ENCODE measurements around the gene C1QTNF4.
A peak's percentile ranks its signal among the peaks of the same experiment; 100 is the strongest.

C1QTNF4 gene

GRCh38 chr11:47592251-47592650, 2.0 kb downstream of the C1QTNF4 start:
- DNase-seq: no peak

- no peak for DNase-seq
Measured at GRCh38 chr11:47591764-47592163, 2.4 kb downstream of the C1QTNF4 start.

- DNase-seq: no peak
Measured at GRCh38 chr11:47589977-47590861, 4.0 kb downstream of the C1QTNF4 start.

DNA sequence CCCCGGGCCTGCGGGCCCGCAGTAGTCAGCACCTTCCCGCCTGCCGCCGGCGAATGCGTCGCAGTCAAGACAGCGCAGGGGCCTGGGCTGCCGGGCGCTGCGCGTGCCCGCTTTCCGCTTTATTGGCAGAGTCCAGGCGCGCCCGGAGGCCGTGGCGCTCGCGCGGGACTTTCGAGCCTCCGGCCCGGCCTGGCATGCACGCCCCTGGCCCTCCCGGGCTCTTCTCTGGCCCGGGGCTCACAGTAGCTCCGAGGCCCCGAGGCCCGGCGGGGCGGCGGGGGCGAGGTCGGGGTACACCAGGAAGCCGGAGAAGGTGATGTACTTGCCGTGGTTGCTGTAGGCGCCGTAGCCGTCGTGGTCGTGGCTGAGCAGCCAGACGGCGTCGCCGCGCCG, 4.6 kb downstream of the C1QTNF4 start:
- no peak for DNase-seq

GRCh38 chr11:47589118-47589517, 5.1 kb downstream of the C1QTNF4 start:
- DNase-seq: no peak

GRCh38 chr11:47587723-47588326, 6.4 kb downstream of the C1QTNF4 start:
- no peak for DNase-seq

GRCh38 chr11:47587039-47587716, 7.0 kb downstream of the C1QTNF4 start:
- no peak for DNase-seq

DNA sequence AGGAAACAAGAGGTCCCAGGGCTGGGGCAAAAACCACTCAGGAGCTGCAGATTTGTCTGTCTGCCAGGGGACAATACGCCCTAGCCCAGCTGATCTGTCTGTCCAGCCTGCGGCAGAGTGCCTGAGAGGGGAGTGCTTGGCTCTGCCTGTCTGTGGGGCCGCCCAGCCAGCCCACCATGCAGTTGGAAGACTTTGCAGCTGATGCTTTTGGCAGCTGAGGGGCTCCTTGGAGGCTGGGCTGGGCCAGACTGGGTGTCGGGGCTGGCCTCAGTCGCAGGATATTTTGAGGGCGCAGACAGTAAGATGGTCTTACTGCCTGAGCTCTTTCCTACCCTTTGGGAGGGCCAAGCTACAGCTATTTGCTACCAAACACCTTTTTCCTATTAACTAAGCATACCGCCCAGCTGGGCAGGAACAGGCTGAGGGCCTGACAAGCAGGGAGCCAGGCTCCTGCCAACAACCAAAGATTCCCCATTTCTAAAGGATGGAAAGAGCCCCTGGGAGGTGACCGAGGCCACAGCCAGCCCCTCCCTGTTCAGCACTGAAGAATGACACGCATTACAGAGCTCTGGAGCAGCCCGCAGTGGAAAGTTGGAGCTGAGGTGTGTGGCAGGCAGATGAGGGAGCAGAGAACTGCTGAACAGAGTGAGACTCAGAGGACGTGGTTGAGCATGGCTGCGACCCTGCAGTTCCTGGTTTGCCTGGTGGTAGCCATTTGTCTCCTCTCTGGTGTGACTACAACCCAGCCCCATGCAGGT, 7.9 kb downstream of the C1QTNF4 start, which contains the start of gene FAM180B:
TSS of gene FAM180B (plus strand) at position 581 of the 758 bp plus-strand sequence. CDS start at position 672, 91 bp downstream.
- DNase-seq: no peak

- no peak for DNase-seq
Measured at GRCh38 chr11:47583844-47584243, 10.4 kb downstream of the C1QTNF4 start.

DNA sequence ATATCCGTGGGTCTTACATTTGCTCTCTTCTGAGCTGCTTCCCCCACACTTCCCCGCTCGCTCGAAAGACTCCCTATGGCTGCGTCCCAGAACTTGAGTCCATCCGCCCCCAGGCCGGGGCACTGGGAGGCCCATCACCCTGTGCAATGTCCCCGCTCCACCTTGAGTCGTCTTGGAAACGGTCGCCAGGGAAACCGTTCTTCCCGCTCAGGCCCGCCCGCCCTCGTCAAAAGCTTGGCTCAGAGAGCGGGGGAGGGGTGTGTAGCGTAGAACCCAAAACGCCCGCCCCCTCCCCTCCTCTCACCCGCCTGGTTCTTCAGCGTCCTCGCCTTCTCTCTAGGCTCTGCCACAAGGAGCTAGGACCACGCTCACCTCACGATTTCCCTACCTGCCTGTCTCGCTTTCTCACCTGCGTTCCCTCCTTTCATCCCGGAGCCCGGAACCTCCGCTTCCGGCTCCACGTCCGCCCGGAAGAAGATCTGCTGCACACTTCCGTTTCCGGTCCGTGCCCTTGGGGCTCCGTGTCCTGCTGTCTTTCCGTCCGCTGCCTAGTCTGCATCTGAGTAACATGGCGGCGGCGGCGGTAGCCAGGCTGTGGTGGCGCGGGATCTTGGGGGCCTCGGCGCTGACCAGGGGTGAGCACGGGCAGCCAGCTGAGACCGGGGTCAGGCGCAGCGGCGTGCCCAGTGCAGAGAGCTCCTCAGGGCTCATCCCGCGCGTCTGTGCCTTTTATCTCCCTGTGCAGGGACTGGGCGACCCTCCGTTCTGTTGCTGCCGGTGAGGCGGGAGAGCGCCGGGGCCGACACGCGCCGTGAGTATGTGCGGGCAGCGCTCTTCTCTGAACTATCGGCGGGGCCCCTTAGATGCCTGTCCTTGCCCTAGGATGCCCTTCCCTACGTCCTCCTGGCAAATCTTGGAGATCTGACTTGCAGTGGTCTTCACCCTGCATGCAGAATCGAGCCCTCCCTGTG, 15.4 kb downstream of the C1QTNF4 start, which contains the start of the genes KBTBD4 and NDUFS3:
TSS of gene KBTBD4 (minus strand) at position 447 of the 971 bp plus-strand sequence. CDS start at position 428, 19 bp downstream.
TSS of gene NDUFS3 (plus strand) at position 551 of the 971 bp plus-strand sequence. CDS start at position 569, 18 bp downstream.
- peak; percentile 91 for DNase-seq

DNA sequence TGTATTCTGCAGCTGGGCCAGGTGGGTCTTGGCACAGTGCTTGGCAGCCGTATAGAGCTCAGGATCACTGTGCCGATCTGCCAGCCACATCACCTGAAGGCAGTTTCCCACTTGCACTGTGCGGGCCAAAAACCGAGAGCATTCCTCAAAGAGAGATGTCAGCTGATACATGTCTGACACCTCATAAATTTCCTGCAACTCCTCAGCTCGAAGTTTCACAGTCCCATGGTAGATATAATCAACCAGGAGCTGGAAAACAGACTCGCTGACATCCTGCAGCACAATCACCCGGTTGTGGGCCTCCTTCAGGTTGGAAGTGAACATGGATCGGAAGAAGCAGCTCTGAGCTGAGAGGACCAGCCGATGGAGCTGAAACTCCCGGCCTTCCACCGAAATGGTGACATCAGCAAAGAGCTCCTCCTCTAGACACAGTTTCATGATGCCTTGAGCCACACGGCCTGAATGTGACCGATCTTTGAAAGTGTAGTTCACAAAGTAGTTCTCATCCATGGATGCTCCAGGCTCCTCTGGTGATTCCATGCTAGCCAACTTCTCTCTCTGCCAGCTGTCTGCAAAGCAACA, 16.7 kb downstream of the C1QTNF4 start:
- DNase-seq: no peak

DNA sequence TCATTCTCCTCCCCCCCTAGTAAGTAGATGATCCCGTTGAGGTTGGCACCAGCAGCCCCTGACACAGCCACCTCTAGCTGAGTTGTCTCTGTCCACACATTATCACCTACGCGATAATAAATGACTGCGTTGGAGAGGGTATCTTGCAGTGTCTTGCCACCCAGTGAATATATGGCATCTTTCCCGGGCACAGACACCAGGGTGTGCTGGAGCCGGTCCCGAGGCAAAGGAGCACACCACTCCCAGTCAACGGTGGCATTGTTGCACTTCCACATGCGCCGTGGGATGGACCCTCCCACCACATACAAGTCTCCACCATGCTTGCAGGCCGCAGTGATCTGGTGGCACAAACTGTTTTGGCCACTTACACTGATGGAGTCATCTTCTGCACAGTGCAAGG, 20.9 kb downstream of the C1QTNF4 start:
- no peak for DNase-seq

DNA sequence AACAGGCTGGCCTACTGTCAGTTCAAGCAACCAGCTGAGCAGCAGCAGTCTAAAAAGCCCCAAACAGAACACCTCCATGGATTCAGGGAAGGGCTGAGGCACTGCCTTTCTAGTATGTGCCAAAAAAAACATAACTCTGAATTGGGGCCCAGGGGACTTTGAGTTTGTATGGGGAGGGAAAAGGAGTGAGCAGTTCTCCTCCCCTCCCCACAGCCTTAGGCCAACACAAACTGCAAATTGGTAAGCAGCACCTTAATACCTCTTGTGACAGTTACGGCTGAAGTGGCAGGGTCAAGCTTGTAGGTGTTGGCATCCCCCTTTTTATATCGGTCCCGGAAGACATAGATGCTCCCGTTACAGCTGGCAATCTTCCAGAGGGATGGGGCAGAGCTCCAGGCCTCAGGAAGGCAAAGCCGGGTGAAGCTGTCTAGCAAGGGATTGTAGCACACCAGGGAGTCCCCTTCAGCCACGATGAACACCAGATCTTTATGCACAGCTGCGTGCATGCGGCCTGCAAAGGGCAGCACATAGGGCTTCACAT, 21.4 kb downstream of the C1QTNF4 start:
- DNase-seq: no peak

GRCh38 chr11:47571895-47572294, 22.3 kb downstream of the C1QTNF4 start:
- DNase-seq: no peak

GRCh38 chr11:47571357-47571729, 22.9 kb downstream of the C1QTNF4 start:
- DNase-seq: no peak

- no peak for DNase-seq
Measured at GRCh38 chr11:47570651-47571356, 23.4 kb downstream of the C1QTNF4 start.

- no peak for DNase-seq
Measured at GRCh38 chr11:47569646-47570045, 24.6 kb downstream of the C1QTNF4 start.

GRCh38 chr11:47566149-47566698, 28.0 kb downstream of the C1QTNF4 start:
- DNase-seq: no peak

GRCh38 chr11:47565340-47566148, 28.7 kb downstream of the C1QTNF4 start, which contains the start of gene PTPMT1:
TSS of gene PTPMT1 (plus strand) at chr11:47565599. CDS start at chr11:47565623, 24 bp downstream.
- peak; percentile 69 for DNase-seq
